HepG2 (cell line): ENCODE data around the gene ALDH2.

Source experiments
- DNMT3B ChIP-seq: conservative IDR thresholded peaks from 2 replicates; pipeline ENCODE4 v1.6.1; 2016; ENCODE audit warnings: missing biosample characterization, control low read depth
- FOXM1 ChIP-seq: sonication (generic); formaldehyde crosslinking; IDR thresholded peaks from 2 replicates; pipeline ENCODE4 v1.5.0; 2020; ENCODE audit warnings: missing genetic modification reagents
- TF ChIP-seq, protein P1 (sequence below): sonication (generic); formaldehyde crosslinking; IDR thresholded peaks from 2 replicates; pipeline ENCODE4 v1.9.0; 2021; ENCODE audit warnings: missing genetic modification reagents, mild to moderate bottlenecking, borderline replicate concordance
- TF ChIP-seq, protein P2 (sequence below): sonication (generic); formaldehyde crosslinking; IDR thresholded peaks from 2 replicates; pipeline ENCODE4 v1.5.0; 2020; ENCODE audit warnings: missing genetic modification reagents, mild to moderate bottlenecking, borderline replicate concordance
- TF ChIP-seq, protein P3 (sequence below): sonication (generic); formaldehyde crosslinking; IDR thresholded peaks from 2 replicates; pipeline ENCODE4 v1.4.0; 2020; ENCODE audit warnings: missing genetic modification reagents

DNA sequence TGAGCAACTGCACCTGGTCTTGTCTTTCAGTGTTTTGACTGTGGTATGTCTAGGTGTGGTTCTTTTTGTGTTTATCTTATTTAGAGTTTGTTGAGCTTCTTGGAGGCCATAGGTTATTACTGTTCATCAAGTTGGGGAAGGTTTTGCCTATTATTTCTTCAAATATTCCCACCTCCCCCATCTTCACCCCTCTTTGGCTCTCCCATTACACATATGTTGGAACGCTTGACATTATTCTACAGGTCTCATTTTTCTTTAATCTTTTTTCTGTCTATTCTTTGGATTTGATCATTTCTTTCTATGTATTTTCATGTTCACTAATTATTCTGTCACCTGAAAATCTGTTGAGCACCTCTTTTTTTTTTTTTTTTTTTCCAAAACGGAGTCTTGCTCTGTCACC, 91.5 kb downstream of the ALDH2 start:
- TF ChIP-seq DNMT3B (CRISPR knock-in tag) = no peak
- TF ChIP-seq, protein P1, sequence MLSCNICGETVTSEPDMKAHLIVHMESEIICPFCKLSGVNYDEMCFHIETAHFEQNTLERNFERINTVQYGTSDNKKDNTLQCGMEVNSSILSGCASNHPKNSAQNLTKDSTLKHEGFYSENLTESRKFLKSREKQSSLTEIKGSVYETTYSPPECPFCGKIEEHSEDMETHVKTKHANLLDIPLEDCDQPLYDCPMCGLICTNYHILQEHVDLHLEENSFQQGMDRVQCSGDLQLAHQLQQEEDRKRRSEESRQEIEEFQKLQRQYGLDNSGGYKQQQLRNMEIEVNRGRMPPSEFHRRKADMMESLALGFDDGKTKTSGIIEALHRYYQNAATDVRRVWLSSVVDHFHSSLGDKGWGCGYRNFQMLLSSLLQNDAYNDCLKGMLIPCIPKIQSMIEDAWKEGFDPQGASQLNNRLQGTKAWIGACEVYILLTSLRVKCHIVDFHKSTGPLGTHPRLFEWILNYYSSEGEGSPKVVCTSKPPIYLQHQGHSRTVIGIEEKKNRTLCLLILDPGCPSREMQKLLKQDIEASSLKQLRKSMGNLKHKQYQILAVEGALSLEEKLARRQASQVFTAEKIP (CRISPR knock-in tag) = no peak
- TF ChIP-seq FOXM1 (CRISPR knock-in tag) = no peak
- TF ChIP-seq, protein P2, sequence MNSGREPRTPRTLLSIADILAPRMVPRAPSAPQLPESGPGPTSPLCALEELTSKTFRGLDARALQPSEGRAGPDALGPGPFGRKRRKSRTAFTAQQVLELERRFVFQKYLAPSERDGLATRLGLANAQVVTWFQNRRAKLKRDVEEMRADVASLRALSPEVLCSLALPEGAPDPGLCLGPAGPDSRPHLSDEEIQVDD = no peak
- TF ChIP-seq, protein P3, sequence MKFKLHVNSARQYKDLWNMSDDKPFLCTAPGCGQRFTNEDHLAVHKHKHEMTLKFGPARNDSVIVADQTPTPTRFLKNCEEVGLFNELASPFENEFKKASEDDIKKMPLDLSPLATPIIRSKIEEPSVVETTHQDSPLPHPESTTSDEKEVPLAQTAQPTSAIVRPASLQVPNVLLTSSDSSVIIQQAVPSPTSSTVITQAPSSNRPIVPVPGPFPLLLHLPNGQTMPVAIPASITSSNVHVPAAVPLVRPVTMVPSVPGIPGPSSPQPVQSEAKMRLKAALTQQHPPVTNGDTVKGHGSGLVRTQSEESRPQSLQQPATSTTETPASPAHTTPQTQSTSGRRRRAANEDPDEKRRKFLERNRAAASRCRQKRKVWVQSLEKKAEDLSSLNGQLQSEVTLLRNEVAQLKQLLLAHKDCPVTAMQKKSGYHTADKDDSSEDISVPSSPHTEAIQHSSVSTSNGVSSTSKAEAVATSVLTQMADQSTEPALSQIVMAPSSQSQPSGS (CRISPR knock-in tag) = no peak
